GM10248 (cell line): Measurements from ENCODE around the gene B3GAT1.

Source experiments
- CTCF ChIA-PET: fragments of 300-600 bp; sonication (Branson Sonifier 250); formaldehyde crosslinking; extraction: SDS; loops from one replicate; lab custom pipeline; 2021; ENCODE audit warnings: antibody characterized with exemption; lab: Yijun Ruan, JAX
- POLR2A ChIA-PET: fragments of 350-650 bp; sonication (Branson Sonifier 250); formaldehyde crosslinking; extraction: SDS; loops from one replicate; lab custom pipeline; 2020; ENCODE audit warnings: antibody characterized with exemption; lab: Yijun Ruan, JAX
- DNase-seq: peaks from one replicate; pipeline ENCODE4 v3.0.0; 2012; ENCODE audit errors: extremely low spot score
- CTCF ChIP-seq: IDR thresholded peaks from 2 replicates; pipeline ENCODE4 v1.5.1; 2012; ENCODE audit warnings: mild to moderate bottlenecking, low read depth; ENCODE audit errors: extremely low read depth, missing control alignments, control extremely low read depth

Gene B3GAT1

GRCh38 chr11:134338068-134338467 lies 74.0 kb downstream of the B3GAT1 start:
- DNase-seq, result no peak
- ChIA-PET CTCF (no interaction called here), POLR2A (no interaction called here)
- TF ChIP-seq CTCF, result no peak

- ChIA-PET CTCF (no interaction called here), POLR2A (no interaction called here)
- no peak for TF ChIP-seq CTCF
- no peak for DNase-seq
Observed at GRCh38 chr11:134337051-134337450, 75.0 kb downstream of the B3GAT1 start.

- DNase-seq, result no peak
- ChIA-PET CTCF (no interaction called here), POLR2A (no interaction called here)
- no peak for TF ChIP-seq CTCF
Observed at GRCh38 chr11:134334796-134335571, 77.1 kb downstream of the B3GAT1 start.

- no peak for TF ChIP-seq CTCF
- no peak for DNase-seq
- POLR2A ChIA-PET, result no interaction called here
- CTCF ChIA-PET, result no interaction called here
Observed at GRCh38 chr11:134333946-134334345, 78.1 kb downstream of the B3GAT1 start.

GRCh38 chr11:134333312-134333711 lies 78.7 kb downstream of the B3GAT1 start:
- CTCF ChIA-PET, result no interaction called here
- POLR2A ChIA-PET, result no interaction called here
- DNase-seq, result no peak
- TF ChIP-seq CTCF, result no peak

- no peak for TF ChIP-seq CTCF
- CTCF ChIA-PET, result interaction anchor here (0.9 kb wide), 1 partner anchor 8 kb away, joined by 3 read pairs; no protein-coding TSS in a partner anchor
- POLR2A ChIA-PET, result no interaction called here
- no peak for DNase-seq
Observed at GRCh38 chr11:134332782-134333181, 79.3 kb downstream of the B3GAT1 start.
